Pons (tissue), 1 donor: ENCODE data around the gene CLMN.

Experiments used
- DNase-seq: peaks from one replicate; pipeline ENCODE4 v3.0.0-alpha.2; 2016; ENCODE audit warnings: low spot score

The CLMN gene

DNA sequence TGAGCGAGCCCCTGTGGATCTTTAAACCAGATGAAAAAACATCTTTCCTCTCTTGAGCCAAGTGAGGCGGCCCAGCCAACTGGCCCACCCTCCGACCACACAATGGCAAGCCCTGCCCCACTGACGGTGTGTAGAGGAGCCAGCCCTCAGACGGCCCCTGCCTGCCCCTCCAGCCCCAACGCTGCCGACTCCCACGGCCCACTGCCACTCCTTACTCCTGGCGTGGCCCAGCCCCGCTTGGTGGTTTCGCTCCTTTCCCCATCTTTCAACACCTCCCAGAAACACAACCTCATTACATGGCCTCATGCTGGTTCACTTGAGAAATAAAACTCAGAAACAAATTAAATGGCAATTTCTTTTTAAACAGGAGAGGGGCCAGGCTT, 81.8 kb downstream of the CLMN start:
- DNase-seq, result no peak

DNA sequence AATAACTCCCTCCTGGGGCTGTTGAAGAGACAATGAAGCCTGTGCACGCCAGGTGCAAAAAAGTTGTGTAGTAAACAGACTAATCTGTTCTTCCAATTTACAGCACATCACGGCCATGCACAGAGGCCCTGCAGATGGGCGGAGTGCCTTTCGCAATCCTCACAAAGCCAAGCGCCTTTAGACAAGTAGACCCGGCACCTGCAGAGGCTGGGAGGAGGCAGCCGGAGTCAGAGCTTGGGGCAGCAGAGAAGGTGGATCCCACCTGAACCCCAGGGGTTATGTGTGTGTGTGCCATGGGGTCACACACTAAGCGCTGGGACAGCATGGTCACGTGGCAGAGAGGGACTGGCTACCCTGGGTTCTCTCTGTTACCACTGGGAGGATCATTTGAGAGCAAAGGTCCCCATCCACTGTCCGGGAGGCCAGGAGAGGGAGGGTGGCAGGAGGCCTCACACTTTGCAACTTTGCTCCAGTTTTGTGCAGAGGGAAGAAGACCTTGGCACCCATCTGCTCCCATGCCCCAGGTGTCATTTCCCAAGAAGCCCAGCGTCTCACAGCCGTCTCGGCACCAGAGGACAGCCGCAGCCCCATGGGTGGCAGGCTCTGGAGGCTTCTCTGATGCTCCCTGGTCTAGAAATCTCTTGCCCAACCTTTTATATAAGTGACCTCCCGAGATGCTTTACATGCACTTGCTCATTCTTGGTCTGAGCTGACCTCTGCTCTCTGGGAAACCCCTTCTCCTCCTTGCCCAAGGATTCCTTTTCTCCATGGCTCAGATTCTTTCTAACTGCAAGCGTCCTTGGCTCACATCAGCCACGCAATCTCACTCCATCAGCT, 82.4 kb downstream of the CLMN start:
- no peak for DNase-seq

DNA sequence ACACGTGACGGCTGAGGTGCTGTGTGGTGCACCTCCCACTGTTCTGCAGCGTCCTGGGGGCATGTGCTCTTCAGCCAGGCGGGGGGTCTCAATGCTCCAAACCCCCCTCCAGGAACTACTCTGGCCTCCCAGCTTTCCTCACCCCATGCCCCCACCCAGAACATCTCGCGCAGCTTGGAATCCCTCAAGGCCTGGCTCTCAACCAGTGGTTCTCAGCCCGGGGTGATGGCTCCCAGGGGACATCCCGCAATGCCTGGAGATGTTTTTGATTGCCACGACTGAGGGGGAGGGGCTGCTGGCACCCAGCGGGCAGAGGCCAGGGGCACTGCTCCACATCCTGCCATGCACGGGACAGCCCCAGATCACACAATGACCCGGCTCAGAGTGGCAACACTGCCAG, 83.5 kb downstream of the CLMN start:
- no peak for DNase-seq

DNA sequence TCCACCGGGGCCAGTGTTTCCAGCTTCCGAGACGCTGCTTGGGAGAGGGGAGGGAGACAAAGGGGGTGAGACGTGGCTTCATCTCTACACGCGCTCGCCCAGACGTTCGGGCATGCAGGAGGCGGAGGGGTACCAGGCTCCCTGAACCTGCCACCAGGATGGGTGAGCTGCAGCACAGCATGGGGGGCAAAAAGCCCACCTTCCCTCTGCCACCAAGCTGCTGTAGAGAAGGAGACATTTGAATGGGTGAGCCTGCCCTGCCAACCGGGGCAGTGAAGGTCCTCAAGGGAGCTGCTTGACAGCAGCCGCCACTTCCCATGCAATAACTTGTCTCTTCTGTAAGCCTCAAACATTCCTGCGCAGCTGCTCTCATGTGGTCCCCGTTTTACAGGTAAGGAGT, 83.9 kb downstream of the CLMN start:
- DNase-seq, result no peak

DNA sequence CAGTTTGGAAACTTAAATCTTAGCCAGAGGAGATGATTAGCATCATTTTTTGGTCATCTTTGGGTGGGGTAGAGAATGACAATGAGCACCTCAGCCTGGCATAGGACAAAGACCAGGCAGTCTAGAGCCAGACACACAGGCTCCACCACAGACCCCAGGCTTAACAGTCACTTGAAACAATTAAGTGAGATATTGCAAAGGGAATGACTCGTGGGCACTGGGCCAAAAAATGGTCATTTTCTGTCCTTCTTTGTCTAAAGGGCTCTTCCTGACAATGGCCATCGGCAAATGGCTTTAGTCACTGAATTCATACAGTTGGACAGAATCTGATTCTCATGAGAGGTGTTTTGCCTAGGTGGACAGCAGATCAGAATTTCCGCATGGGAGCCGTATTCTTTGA, 84.4 kb downstream of the CLMN start:
- DNase-seq, result no peak

DNA sequence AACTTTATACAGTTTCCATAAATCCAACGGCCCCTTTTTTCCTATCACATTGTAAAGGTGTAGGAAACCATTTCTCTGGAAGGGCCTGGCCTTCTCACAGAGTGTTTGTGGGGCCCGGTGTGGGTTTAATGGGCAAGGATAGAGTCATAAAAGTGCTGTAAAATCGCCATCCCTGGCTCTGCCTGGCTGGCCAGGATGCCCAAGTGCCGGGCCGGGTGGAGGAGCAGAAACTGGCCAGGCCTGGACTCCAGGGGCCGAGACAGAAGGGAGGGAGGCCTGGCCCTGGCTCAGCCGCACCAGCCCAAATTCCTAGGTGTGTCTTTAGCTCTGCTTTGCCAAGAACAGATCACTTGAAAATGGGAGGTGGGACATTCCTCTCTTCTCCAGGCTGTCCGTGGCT, 85.3 kb downstream of the CLMN start:
- DNase-seq, result no peak

DNA sequence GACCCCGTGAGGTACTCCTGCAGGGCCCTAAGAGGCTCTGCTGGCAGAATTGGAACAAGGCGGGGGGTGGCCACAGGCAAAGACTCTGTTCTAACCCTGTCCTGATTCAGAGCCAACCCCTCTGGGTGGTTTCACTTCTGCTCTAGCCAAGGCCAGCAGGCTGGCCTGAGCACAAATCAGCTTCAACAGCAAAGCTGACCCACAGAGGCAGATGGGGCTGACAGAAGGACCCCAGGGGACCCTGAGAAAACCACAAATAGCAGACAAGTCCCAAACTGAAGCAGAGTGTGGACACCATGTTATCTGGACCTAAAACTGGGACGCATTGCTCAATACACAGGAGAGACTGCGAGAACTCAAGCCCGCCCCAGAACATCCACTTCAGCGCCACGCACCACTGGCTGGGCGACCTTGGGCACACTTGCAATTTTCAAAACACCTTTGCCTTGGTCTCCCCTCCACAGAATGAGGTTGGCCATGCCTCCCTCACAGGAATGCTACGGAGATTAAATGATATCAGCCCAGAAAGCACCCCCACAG, 85.9 kb downstream of the CLMN start:
- DNase-seq, result peak; percentile 30

DNA sequence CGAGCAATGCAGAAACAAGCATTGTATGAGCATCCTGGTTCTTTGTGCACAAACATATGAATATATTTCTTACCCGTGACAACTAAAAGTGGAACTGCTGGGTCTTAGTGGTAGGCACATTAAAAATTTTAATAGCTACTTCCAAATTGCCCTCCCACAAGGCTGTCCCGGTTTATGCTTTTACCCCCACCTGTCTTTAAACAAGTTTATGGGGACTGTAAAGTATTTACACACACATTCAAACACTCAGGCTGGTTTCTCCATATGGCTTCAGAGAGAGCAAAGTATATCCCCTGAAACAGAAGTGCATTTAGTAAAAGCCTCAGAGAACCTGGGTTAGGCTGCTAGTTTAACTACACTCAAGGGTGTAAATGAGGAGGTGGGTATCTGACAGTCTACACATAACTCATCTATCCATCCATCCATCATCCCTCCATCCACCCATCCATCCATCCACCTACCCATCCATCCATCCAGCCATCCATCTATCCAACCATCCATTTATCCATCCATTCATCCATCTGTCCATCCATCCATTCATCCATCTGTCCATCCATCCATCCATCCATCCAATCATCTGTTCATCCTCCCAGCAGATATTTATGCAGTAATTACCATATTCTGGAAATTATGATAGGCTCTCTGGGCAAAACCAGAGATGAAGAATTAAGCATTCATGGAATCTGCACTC, 86.7 kb downstream of the CLMN start:
- no peak for DNase-seq

DNA sequence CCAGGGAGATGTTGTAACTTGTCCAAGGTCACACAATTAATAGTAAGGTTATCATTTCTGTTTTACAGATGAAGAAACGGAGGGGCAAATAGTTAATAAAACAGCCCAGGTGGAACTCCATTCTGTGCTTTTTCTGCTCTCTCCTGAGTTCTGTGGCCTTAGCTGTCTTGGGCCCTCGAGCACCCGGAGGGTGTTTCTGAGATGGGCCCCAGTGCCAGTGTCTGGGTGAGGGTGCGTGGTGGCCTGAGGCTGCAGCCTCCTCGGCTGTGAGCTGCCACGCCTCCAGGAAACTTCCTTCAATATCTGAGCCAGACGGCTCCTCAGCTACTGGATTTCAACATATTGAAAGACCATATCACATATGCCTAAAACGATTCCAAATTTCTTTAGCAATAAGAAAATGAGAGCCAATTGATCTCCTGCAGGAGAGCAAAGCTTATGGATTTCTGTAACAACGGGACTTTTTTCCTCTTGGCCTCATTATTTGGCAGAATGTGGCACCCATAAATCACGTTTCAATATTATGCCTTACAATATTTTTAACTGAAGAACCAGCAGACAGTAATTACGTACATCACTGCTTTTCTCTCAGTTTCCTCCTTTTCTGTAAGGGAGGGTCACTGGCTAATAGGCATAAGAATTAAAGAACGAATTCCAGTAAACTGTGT, 87.6 kb downstream of the CLMN start:
- DNase-seq, result no peak

DNA sequence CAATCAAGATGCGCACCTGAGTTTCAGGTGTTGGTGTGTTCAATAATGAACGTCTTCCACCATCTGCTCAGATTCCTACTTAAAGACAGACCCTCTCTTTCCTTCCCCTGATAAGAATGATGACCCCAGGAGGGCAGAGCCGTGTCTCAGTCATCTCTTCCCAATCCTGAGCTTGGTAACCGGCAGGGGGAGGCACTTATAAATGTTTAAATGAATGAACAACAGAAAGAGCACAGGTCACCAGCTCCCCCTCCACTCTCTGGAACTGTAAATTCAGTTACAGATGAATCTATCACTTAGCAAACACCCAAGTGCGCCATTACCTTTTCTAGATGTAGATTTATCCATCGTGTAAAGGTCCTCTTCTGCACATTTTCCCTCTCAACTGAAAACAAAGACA, 90.0 kb downstream of the CLMN start:
- DNase-seq, result no peak

DNA sequence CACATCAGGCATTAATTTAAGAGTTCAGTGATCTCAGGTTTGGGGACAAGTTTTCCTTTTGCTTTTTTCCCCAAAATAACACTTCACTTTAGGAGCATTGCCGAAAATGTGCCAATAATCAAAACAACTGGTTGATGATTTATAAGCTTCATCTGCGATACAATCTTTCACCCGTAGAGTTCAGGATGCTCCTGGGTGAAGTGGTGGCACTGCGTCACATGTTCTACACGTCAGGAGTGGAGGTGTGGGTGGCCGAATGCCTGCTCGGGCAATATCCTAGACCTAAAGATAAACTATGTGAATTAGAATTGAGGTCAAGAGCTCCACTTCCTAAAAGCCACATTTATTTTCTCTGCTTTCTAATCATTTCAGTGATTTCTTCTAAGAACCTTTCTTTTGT, 91.5 kb downstream of the CLMN start:
- DNase-seq, result no peak

DNA sequence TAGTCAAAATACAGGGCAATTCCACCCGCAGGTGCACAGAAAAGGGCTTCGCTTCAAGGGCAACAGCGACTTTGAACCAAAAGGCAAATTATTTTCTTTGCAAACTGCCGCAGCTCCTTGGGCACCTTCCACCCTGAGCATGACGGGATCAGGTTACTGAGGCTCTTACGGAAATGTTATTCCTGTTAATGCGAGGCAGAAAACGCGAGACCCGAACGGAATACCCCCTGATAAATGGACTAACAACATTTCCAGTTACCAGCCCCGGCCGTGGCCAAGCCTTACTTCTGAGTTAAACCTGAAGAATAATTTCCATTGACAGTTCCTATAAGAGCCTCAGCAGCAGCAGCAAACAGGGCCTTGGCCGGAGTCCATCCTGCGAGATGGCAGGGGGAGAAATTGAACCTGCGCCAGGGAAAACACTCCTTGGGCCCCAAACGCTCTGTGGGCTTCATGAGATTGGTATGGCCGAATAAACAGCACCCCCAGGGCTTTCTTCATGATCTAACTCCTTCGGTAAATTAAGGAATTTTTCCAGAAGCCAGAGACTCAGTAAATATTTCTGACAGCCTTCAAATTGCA, 92.3 kb downstream of the CLMN start:
- no peak for DNase-seq

DNA sequence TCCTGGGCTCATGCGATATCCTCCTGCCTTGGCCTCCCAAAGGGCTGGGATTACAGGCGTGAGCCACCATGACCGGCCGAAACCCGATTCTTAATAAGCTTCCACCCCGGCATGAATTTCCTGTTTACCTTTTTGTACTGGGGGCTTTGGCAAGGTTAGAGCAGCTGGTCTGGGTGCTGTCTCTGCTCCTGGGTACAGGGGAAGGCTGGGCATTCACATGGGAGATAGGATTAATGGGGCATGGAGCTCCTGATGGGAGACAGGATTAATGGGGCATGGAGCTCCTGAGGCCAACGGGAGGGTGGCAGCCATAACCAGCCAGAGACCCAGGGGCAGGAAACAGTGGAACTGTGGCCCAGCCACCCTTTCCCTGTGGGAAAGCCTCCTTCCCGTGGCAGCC, 92.9 kb downstream of the CLMN start:
- no peak for DNase-seq

DNA sequence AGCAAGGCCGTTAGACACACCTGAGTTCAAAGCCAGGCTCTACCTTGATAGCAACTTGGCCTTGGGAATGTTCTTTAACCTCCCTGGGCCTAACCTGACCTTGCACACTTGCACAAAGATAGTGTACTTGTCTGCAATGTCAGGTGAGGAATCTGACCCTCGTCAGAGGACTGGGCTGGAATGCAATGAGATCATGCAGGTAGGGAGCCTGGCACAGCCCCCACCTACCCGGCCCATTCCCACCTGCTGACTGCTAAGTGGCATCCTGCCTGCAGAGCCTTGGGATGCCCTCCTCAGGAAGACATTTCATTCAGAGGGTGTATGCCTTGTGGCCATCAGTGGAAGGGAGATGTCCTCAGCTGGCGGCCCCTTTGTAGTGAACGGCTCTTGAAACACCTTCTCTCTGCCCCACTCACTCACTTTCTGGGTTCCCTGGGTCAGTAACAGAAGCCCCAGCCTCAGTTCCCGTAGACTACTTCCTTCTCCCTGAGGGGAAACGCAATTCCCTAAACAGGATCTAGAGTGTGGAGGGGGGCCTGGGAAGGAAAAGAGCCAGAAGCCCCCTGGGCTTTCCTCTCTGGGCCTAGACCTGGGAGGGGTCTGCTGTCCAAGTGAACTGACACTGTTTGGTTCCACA, 94.3 kb downstream of the CLMN start:
- DNase-seq, result no peak

DNA sequence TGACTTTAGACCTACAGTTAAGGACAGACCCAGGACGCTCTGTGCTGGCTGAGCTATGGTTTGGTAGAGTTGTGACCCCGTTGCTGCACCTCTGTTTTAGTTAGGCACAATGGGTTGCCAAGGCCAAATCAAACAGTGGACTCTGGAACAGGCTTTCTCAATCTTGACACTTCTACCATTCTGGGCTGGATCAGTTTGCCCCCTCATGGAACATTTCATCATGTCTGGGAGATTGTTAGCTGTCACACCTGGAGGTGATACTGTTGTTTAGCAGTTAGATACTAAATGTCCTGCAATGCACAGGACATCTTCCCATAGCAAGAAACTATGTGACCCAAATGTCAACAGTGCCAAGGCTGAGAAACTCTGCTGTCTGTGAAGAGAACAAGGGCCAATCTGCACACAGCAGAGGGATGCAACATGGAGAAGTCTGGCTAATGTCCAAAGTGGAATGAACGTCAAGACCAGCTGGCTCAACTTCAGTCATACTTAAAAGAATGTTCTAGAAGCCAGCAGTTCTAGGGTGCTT, 96.8 kb downstream of the CLMN start:
- DNase-seq, result peak; percentile 72

DNA sequence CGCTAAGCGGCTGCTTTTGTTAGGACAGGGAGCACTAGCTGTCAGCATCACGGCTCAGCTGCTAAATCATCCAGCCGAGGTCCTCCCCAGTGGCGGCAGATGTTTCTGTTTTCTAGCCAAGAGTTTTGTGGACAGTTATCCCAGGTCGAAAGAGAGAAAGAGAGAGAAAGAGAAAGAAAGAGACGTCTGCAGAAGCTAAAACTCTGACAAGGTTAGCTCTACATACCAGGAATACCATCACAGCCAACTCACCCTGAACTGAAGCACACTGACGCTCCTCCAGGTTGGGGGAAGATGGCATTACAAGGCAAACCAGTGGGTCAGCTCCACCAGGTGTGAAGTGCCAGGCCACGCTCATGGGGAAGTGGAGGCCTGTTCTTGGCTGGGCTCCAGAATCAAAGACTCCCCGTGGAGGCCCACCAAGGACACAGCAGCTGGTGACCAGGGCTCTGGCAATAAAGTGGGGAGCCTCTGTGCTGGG, 97.5 kb downstream of the CLMN start:
- no peak for DNase-seq

DNA sequence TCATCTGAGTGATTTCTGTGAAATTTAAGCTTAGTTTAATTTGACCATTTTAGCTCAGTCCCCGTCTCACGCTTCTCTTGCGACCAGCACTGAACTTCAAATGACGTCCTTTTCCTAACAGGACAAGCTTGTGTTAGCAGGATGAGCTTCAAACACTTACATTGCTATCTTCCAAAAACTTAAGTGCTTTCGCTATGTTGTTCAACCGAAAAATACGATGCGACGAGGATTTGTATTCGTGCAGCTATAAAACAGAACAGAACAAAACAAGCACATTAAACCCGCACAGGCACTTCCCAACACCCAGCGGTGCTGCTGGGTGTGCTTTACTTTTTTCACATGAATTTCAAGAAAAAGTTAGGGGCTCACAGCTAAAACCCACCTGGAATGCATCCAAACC, 98.2 kb downstream of the CLMN start:
- DNase-seq, result no peak

DNA sequence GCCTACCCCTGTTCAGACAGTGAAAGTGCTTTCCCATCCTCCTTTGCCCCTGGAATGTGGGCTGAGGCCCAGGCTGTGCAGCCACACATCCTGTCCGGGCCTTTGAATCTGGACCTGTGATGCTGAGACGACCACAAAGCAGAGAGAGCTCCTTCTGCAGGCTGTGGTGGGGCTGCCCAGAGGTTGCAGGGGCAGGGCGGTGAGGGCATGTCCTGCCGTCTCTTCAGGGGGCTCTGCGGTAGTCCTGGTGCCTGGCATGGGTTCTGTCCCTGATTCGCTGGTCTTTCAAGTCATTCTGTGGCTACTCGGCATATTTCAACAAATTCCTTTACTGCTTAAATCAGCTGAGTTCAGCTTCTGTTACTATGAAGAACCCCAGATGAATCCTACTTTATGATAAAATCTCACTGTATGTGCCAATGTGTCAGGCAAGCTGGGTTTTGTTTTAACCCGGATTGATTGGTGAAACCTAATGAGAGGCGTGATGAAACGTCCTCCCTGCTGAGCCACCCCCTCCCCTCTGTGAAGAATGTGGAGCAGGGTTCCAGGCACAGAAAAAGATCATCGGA, 99.0 kb downstream of the CLMN start:
- DNase-seq, result no peak

DNA sequence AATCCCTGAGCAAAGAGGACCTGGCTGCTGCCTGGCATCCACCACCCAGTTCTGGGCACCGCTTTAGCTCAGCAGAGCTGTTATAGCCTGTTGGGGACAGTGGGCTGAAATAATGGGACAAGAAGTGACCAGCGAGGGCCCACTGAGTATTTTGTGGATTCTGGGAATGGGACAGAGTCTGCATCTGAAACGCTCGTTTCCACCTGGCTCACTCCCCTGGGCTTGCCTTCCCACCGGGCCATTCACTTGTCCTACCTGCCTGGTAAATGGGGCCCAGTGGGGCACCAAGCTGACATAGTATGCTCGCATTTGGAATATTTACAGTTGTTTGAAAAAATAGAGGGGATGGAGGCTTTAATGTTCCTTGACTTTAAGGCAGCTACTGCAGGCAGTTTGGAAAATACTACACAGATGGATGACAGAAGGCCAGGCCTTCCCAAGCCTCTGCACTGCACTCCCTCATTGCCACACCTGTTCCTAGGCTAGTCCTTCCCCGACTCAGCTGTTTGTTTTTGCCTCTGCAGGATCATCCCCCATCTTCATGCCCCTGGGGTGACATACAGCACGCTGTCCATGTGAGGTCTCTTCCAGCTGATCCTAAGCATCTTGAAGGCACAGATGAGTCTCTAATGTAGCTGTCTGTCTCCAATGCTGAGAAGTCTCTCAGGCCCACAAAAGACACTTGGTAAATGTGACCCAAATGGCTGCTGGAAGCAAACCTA, 101.1 kb downstream of the CLMN start:
- no peak for DNase-seq

DNA sequence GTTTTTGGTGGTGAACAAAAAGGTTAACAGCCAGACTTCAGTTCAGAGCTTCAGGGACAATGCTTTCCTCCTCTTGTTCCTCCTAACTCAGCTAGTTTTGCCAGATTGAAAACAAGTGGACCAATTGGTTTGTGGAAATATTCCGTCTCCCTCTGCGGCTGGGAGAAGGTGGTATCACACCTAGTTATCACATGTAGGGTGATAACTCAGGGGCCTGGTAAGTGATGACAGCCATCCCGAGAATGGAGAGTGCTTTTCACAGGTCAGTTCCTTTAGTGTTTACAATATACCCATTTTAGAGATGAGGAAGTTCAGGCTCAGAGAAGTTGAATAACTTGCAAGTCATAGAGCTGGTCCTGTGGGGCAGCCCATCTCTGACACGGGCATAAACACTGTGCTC, 101.7 kb downstream of the CLMN start:
- no peak for DNase-seq
